Posterior vena cava (tissue), 2 donors: ENCODE measurements around the gene IL36B. TPM values are rescaled to one million over a fixed set of nuclear protein-coding genes. Genes with fewer than 3 reads are reported as not detected.

Experiments
- DNase-seq: peaks from one replicate; pipeline ENCODE4 v3.0.0-alpha.2; 2020; ENCODE audit warnings: low spot score
- intact Hi-C, 2 donors: fragments of 100-400 bp; cut with DNase I; formaldehyde crosslinking; loops; one replicate each; pipeline versions ENCODE4 v1.14.1 to v1.14.2; 2022 to 2023
- total RNA-seq, 2 donors: library from RNA; stranded (reverse); fragmentation: NEBNext Ultra II Directional; extraction: Animal tissue kit (Norgen Biotek cat#: 25700); gene quantifications; one replicate each; pipeline ENCODE4 v1.2.1, GENCODE V29; 2021
- donor health status: DM: yes; HTN: yes; CAD: no.
- donor health status: DM: yes; HTN: yes; CAD: no.

The IL36B gene
- total RNA-seq, 2 donors from 2014 or later, result not detected

GRCh38 chr2:112977559-112978056 lies 75.1 kb downstream of the IL36B start, which contains the start of gene IL36G:
Gene IL36G, plus strand, starts transcription at chr2:112978006. Its CDS starts 633 bp downstream, at chr2:112978639.
- DNase-seq, result no peak
- intact Hi-C loops, result no loop called here

Other genes starting within 250 kb of the IL36B start
- gene IL1B, start 216.1 kb downstream of the IL36B start, total RNA-seq, result 1 to 10 TPM; 1.0 to 1.1 TPM
- gene IL37, start 141.7 kb downstream of the IL36B start, total RNA-seq, result not detected
- gene IL36G, start 74.9 kb downstream of the IL36B start, total RNA-seq, result not detected
- gene IL36A, start 47.4 kb downstream of the IL36B start, total RNA-seq, result not detected
- not detected for gene IL36RN, start 6.3 kb upstream of the IL36B start, total RNA-seq
- not detected for gene IL1F10, start 15.1 kb upstream of the IL36B start, total RNA-seq
- gene IL1RN, start 74.7 kb upstream of the IL36B start, total RNA-seq, result 1 to 10 TPM; 1.7 to 3.0 TPM
- 10 to 100 TPM in 1 of 2 donors, 1 to 10 TPM in 1; 5.8 to 10.5 TPM for gene PSD4, start 121.1 kb upstream of the IL36B start, total RNA-seq
- gene PAX8, start 226.1 kb upstream of the IL36B start, total RNA-seq, result 1 to 10 TPM in 1 of 2 donors, under 1 TPM in 1; 0.19 to 3.6 TPM